HepG2 (cell line): ENCODE measurements around the gene ACVR1B. TPM values are rescaled to one million over a fixed set of nuclear protein-coding genes. Genes with fewer than 3 reads are reported as not detected.

ENCODE experiments used
- CENPT ChIP-seq: sonication (generic); formaldehyde crosslinking; IDR thresholded peaks from 2 replicates; pipeline ENCODE4 v1.8.0; 2022; ENCODE audit warnings: low read depth, mild to moderate bottlenecking, moderate library complexity, missing genetic modification reagents
- CREB1 ChIP-seq, 2 experiments: fragments of 450-650 bp in 1 of 2; IDR thresholded peaks; 2 replicates each; pipeline ENCODE4 v1.6.1; 2016 to 2017; ENCODE audit warnings: control low read depth in 1 of 2, mild to moderate bottlenecking in 1 of 2, missing compliant biosample characterization in 1 of 2, missing genetic modification characterization in 1 of 2
- ESRRA ChIP-seq: sonication (generic); formaldehyde crosslinking; IDR thresholded peaks from 2 replicates; pipeline ENCODE4 v1.5.1; 2020; ENCODE audit warnings: mild to moderate bottlenecking, low read depth, missing genetic modification reagents
- NFATC3 ChIP-seq: sonication (generic); formaldehyde crosslinking; IDR thresholded peaks from 2 replicates; pipeline ENCODE4 v1.5.1; 2020; ENCODE audit warnings: mild to moderate bottlenecking, missing genetic modification reagents
- NR3C1 ChIP-seq: sonication (generic); formaldehyde crosslinking; IDR thresholded peaks from 2 replicates; pipeline ENCODE4 v1.4.0; 2020; ENCODE audit warnings: missing genetic modification reagents
- RELA ChIP-seq: sonication (generic); formaldehyde crosslinking; IDR thresholded peaks from 2 replicates; pipeline ENCODE4 v1.4.0; 2020; ENCODE audit warnings: missing genetic modification reagents
- RFX1 ChIP-seq: fragments of 450-650 bp; IDR thresholded peaks from 2 replicates; pipeline ENCODE4 v1.6.1; 2017
- SNAI1 ChIP-seq: sonication (generic); formaldehyde crosslinking; IDR thresholded peaks from 2 replicates; pipeline ENCODE4 v1.5.0; 2020; ENCODE audit warnings: mild to moderate bottlenecking, missing genetic modification reagents, borderline replicate concordance
- STAG1 ChIP-seq: sonication (generic); formaldehyde crosslinking; IDR thresholded peaks from 2 replicates; pipeline ENCODE4 v1.4.0; 2020; ENCODE audit warnings: missing genetic modification reagents
- TMF1 ChIP-seq: sonication (generic); formaldehyde crosslinking; IDR thresholded peaks from 2 replicates; pipeline ENCODE4 v1.8.1; 2022; ENCODE audit warnings: low read depth, missing genetic modification reagents
- ZNF260 ChIP-seq: sonication (generic); formaldehyde crosslinking; IDR thresholded peaks from 2 replicates; pipeline ENCODE4 v1.4.0; 2020; ENCODE audit warnings: missing genetic modification reagents, low read depth, mild to moderate bottlenecking, borderline replicate concordance
- ZNF7 ChIP-seq: IDR thresholded peaks from 2 replicates; pipeline ENCODE4 v1.6.1; 2016; ENCODE audit warnings: missing biosample characterization, missing genetic modification reagents
- ZNF709 ChIP-seq: sonication (generic); formaldehyde crosslinking; IDR thresholded peaks from 2 replicates; pipeline ENCODE4 v1.5.0; 2020; ENCODE audit warnings: mild to moderate bottlenecking, missing genetic modification reagents
- polyA plus RNA-seq, 8 experiments: library from polyadenylated mRNA; depleted of rRNA in 3 of 8; stranded (reverse) in 7 of 8; unstranded in 1 of 8; fragments of >200 nt; fragmentation: Illumina TruSeq in 4 of 8; extraction: Trizol in 4 of 8; gene quantifications; 2 replicates each; pipeline versions ENCODE4 v1.2.1 to v1.2.3, GENCODE V29; 2011 to 2016; ENCODE audit warnings: low read depth in 4 of 8, missing spikeins in 1 of 8, mixed read lengths in 1 of 8; ENCODE audit not compliant: insufficient read depth in 1 of 8
- total RNA-seq, 5 experiments: library from RNA; depleted of rRNA; stranded (reverse); fragments of >200 nt; fragmentation: Illumina TruSeq; extraction: Trizol; gene quantifications; 2 replicates each; pipeline ENCODE4 v1.2.3, GENCODE V29; 2016; ENCODE audit warnings: low read depth in 1 of 5
- TF ChIP-seq, protein P1 (sequence below): fragments of 450-650 bp; IDR thresholded peaks from 2 replicates; pipeline ENCODE4 v1.6.1; 2017; ENCODE audit warnings: mild to moderate bottlenecking
- TF ChIP-seq, protein P2 (sequence below): sonication (generic); formaldehyde crosslinking; IDR thresholded peaks from 2 replicates; pipeline ENCODE4 v1.9.0; 2021; ENCODE audit warnings: missing genetic modification reagents, borderline replicate concordance
- TF ChIP-seq, protein P3 (sequence below): sonication (generic); formaldehyde crosslinking; IDR thresholded peaks from 2 replicates; pipeline ENCODE4 v1.9.0; 2021; ENCODE audit warnings: missing genetic modification reagents, borderline replicate concordance
- TF ChIP-seq, protein P4 (sequence below): sonication (generic); formaldehyde crosslinking; IDR thresholded peaks from 2 replicates; pipeline ENCODE4 v1.4.0; 2020; ENCODE audit warnings: mild to moderate bottlenecking, low read depth, missing genetic modification reagents
- TF ChIP-seq, protein P5 (sequence below): IDR thresholded peaks from 2 replicates; pipeline ENCODE4 v1.6.1; 2016; ENCODE audit warnings: control low read depth

The ACVR1B gene
- total and polyA plus RNA-seq, 2 of the 13 experiments (the other 11 are each of a cell fraction or from before 2014, with no cell fraction given), result 8.9 to 12.1 TPM

DNA sequence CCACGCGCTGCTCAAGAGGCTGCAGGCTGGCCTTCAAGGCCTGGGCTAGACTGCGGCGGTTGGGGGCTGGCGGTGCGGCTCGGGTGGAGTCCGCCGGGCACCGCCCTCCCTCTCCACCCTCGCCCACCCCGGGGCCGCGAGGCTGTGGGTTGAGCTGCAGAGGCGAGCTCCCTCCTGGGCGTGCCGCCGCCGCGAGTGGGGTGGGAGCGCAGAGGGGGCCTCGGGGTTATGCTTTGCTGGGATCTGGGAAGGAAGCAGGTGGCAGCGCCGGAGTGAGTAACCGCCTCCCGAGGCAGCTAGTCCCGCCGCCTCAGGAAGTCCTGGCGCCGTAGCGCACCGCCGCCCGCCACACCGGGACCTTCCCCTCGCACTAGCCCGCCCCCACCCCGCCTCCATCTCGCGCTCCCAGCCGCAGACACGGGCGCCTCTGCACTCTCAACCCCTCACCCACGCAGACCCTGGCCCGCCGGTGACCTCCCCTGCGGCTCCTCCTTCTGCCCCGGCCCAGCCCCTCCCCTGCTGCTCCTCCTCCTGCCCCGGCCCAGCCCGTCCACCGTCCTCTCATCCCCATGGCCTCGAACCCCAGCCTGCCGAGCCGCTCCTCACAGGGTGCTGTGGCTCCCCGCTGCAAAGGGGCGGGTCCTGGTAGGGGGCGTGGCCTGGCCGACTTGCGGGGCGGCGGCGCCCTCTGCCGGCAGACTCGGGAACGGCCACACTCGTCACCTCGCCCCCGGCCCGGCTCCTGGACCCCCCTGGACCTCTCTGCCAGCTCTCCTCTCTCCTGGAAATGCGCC, 71.9 kb downstream of the ACVR1B start (continued):
- TF ChIP-seq NFATC3 (CRISPR knock-in tag), result no peak
- TF ChIP-seq CREB1 (IDR thresholded peaks at IDR 0.05), result 0 out of 2 replicates have a peak, but pooled peaks have one; percentile 32
- TF ChIP-seq CREB1 (CRISPR knock-in tag; IDR thresholded peaks at IDR 0.05), result no peak
- TF ChIP-seq, protein P1, sequence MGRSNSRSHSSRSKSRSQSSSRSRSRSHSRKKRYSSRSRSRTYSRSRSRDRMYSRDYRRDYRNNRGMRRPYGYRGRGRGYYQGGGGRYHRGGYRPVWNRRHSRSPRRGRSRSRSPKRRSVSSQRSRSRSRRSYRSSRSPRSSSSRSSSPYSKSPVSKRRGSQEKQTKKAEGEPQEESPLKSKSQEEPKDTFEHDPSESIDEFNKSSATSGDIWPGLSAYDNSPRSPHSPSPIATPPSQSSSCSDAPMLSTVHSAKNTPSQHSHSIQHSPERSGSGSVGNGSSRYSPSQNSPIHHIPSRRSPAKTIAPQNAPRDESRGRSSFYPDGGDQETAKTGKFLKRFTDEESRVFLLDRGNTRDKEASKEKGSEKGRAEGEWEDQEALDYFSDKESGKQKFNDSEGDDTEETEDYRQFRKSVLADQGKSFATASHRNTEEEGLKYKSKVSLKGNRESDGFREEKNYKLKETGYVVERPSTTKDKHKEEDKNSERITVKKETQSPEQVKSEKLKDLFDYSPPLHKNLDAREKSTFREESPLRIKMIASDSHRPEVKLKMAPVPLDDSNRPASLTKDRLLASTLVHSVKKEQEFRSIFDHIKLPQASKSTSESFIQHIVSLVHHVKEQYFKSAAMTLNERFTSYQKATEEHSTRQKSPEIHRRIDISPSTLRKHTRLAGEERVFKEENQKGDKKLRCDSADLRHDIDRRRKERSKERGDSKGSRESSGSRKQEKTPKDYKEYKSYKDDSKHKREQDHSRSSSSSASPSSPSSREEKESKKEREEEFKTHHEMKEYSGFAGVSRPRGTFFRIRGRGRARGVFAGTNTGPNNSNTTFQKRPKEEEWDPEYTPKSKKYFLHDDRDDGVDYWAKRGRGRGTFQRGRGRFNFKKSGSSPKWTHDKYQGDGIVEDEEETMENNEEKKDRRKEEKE, result no peak
- no peak for TF ChIP-seq SNAI1 (CRISPR knock-in tag)
- TF ChIP-seq, protein P2, sequence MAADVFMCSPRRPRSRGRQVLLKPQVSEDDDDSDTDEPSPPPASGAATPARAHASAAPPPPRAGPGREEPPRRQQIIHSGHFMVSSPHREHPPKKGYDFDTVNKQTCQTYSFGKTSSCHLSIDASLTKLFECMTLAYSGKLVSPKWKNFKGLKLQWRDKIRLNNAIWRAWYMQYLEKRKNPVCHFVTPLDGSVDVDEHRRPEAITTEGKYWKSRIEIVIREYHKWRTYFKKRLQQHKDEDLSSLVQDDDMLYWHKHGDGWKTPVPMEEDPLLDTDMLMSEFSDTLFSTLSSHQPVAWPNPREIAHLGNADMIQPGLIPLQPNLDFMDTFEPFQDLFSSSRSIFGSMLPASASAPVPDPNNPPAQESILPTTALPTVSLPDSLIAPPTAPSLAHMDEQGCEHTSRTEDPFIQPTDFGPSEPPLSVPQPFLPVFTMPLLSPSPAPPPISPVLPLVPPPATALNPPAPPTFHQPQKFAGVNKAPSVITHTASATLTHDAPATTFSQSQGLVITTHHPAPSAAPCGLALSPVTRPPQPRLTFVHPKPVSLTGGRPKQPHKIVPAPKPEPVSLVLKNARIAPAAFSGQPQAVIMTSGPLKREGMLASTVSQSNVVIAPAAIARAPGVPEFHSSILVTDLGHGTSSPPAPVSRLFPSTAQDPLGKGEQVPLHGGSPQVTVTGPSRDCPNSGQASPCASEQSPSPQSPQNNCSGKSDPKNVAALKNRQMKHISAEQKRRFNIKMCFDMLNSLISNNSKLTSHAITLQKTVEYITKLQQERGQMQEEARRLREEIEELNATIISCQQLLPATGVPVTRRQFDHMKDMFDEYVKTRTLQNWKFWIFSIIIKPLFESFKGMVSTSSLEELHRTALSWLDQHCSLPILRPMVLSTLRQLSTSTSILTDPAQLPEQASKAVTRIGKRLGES, result no peak
- no peak for TF ChIP-seq ZNF709 (CRISPR knock-in tag)
- TF ChIP-seq STAG1 (CRISPR knock-in tag), result peak; percentile 76
- no peak for TF ChIP-seq NR3C1
- TF ChIP-seq ZNF7 (CRISPR knock-in tag), result no peak
- no peak for TF ChIP-seq ESRRA
- TF ChIP-seq, protein P3, sequence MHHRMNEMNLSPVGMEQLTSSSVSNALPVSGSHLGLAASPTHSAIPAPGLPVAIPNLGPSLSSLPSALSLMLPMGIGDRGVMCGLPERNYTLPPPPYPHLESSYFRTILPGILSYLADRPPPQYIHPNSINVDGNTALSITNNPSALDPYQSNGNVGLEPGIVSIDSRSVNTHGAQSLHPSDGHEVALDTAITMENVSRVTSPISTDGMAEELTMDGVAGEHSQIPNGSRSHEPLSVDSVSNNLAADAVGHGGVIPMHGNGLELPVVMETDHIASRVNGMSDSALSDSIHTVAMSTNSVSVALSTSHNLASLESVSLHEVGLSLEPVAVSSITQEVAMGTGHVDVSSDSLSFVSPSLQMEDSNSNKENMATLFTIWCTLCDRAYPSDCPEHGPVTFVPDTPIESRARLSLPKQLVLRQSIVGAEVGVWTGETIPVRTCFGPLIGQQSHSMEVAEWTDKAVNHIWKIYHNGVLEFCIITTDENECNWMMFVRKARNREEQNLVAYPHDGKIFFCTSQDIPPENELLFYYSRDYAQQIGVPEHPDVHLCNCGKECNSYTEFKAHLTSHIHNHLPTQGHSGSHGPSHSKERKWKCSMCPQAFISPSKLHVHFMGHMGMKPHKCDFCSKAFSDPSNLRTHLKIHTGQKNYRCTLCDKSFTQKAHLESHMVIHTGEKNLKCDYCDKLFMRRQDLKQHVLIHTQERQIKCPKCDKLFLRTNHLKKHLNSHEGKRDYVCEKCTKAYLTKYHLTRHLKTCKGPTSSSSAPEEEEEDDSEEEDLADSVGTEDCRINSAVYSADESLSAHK (CRISPR knock-in tag), result no peak
- TF ChIP-seq, protein P4, sequence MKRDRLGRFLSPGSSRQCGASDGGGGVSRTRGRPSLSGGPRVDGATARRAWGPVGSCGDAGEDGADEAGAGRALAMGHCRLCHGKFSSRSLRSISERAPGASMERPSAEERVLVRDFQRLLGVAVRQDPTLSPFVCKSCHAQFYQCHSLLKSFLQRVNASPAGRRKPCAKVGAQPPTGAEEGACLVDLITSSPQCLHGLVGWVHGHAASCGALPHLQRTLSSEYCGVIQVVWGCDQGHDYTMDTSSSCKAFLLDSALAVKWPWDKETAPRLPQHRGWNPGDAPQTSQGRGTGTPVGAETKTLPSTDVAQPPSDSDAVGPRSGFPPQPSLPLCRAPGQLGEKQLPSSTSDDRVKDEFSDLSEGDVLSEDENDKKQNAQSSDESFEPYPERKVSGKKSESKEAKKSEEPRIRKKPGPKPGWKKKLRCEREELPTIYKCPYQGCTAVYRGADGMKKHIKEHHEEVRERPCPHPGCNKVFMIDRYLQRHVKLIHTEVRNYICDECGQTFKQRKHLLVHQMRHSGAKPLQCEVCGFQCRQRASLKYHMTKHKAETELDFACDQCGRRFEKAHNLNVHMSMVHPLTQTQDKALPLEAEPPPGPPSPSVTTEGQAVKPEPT (CRISPR knock-in tag), result no peak
- TF ChIP-seq CENPT (CRISPR knock-in tag), result no peak
- TF ChIP-seq RELA (CRISPR knock-in tag), result no peak
- TF ChIP-seq ZNF260 (CRISPR knock-in tag), result no peak
- no peak for TF ChIP-seq RFX1
- TF ChIP-seq, protein P5, sequence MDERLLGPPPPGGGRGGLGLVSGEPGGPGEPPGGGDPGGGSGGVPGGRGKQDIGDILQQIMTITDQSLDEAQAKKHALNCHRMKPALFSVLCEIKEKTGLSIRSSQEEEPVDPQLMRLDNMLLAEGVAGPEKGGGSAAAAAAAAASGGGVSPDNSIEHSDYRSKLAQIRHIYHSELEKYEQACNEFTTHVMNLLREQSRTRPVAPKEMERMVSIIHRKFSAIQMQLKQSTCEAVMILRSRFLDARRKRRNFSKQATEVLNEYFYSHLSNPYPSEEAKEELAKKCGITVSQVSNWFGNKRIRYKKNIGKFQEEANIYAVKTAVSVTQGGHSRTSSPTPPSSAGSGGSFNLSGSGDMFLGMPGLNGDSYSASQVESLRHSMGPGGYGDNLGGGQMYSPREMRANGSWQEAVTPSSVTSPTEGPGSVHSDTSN (CRISPR knock-in tag), result no peak
- 0 out of 2 replicates have a peak, but pooled peaks have one; percentile 71 for TF ChIP-seq TMF1 (CRISPR knock-in tag)
